ENCODE data around the gene LRFN2.

LRFN2 gene

DNA sequence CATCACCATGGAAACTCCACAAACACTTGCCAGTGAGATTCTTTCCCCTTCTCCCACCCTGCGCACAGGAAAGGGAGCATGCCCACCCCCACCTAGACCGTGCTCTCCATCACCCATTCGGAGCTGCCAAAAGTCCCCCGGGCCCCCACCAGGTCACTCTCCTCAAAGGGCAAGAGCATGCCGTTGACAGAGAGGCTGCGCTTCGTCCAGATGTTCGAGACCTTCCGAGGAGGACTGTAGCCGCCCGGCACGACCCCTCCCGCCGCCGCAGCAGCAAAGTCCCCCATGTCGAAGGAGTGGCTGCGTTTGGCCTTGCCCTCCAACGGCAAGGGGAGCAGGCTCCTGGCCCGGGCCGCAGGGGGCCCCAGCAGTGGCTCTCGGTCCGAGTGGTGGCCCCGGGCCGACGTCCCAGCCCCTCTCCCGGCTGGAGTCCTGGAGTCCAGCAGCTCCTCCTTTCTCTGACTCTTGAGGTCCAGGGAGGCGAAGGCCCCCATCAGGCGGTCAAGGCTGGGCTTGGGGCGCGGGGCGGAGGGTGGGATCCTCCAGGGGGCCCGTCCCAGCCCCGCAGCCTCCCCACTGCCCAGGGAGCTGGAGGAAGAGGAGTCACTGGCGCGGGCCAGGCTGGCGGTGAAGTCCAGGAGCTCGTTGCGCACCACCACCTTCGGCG is 195.2 kb downstream of the LRFN2 start:
- peaks cover 4% of the 10 kb centered on the region for H3K27me3 Mint-ChIP-seq (ENCODE audit: low read depth)
- peaks cover 42% of the 10 kb centered on the region for H3K4me1 Mint-ChIP-seq (ENCODE audit: low read depth)
- no peak overlapping the region for H3K4me3 Mint-ChIP-seq
- DNase-seq (ENCODE audit: low spot score): no peak
- no peaks in the 10 kb centered on the region for H3K9me3 Mint-ChIP-seq
- peaks cover 5% of the 10 kb centered on the region for H3K36me3 Mint-ChIP-seq (ENCODE audit: low read depth)
- no peak overlapping the region for H3K27ac Mint-ChIP-seq

GRCh38 chr6:40391086-40391485 is 196.1 kb downstream of the LRFN2 start:
- Mint-ChIP-seq H3K36me3 (ENCODE audit: low read depth) (peaks cover 5% of the 10 kb centered on the region), H3K27me3 (ENCODE audit: low read depth) (peaks cover 4% of the 10 kb centered on the region), H3K27ac (peak overlapping the region; percentile 47), H3K4me3 (peak overlapping the region; percentile 41), H3K4me1 (ENCODE audit: low read depth) (peaks cover 51% of the 10 kb centered on the region), H3K9me3 (no peaks in the 10 kb centered on the region)
- DNase-seq (ENCODE audit: low spot score): no peak

GRCh38 chr6:40390144-40390800 is 196.9 kb downstream of the LRFN2 start:
- H3K4me1 Mint-ChIP-seq (ENCODE audit: low read depth): peaks cover 57% of the 10 kb centered on the region
- peaks cover 5% of the 10 kb centered on the region for H3K36me3 Mint-ChIP-seq (ENCODE audit: low read depth)
- DNase-seq (ENCODE audit: low spot score): no peak
- H3K27me3 Mint-ChIP-seq (ENCODE audit: low read depth): peaks cover 4% of the 10 kb centered on the region
- H3K9me3 Mint-ChIP-seq: no peaks in the 10 kb centered on the region
- H3K27ac Mint-ChIP-seq: peak overlapping the region; percentile 84
- H3K4me3 Mint-ChIP-seq: peak overlapping the region; percentile 62

GRCh38 chr6:40389254-40389653 is 197.9 kb downstream of the LRFN2 start:
- H3K27me3 Mint-ChIP-seq (ENCODE audit: low read depth): peaks cover 4% of the 10 kb centered on the region
- H3K4me3 Mint-ChIP-seq: peak overlapping the region; percentile 62
- peaks cover 64% of the 10 kb centered on the region for H3K4me1 Mint-ChIP-seq (ENCODE audit: low read depth)
- DNase-seq (ENCODE audit: low spot score): no peak
- peaks cover 5% of the 10 kb centered on the region for H3K36me3 Mint-ChIP-seq (ENCODE audit: low read depth)
- peak overlapping the region; percentile 84 for H3K27ac Mint-ChIP-seq
- no peaks in the 10 kb centered on the region for H3K9me3 Mint-ChIP-seq

DNA sequence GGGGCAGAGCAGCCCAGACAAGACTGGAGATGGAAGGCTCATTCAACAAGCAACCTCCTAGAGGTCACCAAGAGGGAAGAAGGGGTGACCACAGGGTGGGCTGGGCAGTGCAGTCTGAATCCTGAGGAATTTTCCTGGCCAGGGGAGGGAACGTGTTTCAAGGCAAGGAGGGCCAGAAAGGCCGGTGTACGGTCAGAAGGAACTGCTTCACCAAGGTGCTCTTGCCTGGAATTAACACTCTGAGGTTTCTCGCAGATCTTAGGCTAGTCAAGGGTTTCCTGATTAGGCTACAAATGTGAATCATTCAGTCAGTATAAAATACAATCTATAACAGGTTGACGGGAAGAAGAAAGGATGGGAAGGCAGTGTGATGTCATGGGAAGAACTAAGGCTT is 199.3 kb downstream of the LRFN2 start:
- Mint-ChIP-seq H3K27ac (peak overlapping the region; percentile 75), H3K9me3 (no peaks in the 10 kb centered on the region), H3K36me3 (ENCODE audit: low read depth) (peaks cover under 1% of the 10 kb centered on the region), H3K4me3 (peak overlapping the region; percentile 22), H3K27me3 (ENCODE audit: low read depth) (no peaks in the 10 kb centered on the region), H3K4me1 (ENCODE audit: low read depth) (peaks cover 59% of the 10 kb centered on the region)
- DNase-seq (ENCODE audit: low spot score): no peak

GRCh38 chr6:40387127-40387870 is 199.9 kb downstream of the LRFN2 start:
- Mint-ChIP-seq H3K27me3 (ENCODE audit: low read depth) (peaks cover 3% of the 10 kb centered on the region), H3K27ac (peak overlapping the region; percentile 75), H3K4me1 (ENCODE audit: low read depth) (peaks cover 59% of the 10 kb centered on the region), H3K4me3 (peak overlapping the region; percentile 22), H3K9me3 (no peaks in the 10 kb centered on the region), H3K36me3 (ENCODE audit: low read depth) (no peaks in the 10 kb centered on the region)
- no peak for DNase-seq (ENCODE audit: low spot score)

- Mint-ChIP-seq H3K4me1 (ENCODE audit: low read depth) (peaks cover 57% of the 10 kb centered on the region), H3K27ac (peak overlapping the region; percentile 9), H3K27me3 (ENCODE audit: low read depth) (peaks cover 5% of the 10 kb centered on the region), H3K9me3 (no peaks in the 10 kb centered on the region), H3K36me3 (ENCODE audit: low read depth) (no peaks in the 10 kb centered on the region), H3K4me3 (peak overlapping the region; percentile 22)
- DNase-seq (ENCODE audit: low spot score): peak; percentile 1
Measured at GRCh38 chr6:40386200-40386599, 201.0 kb downstream of the LRFN2 start.

DNA sequence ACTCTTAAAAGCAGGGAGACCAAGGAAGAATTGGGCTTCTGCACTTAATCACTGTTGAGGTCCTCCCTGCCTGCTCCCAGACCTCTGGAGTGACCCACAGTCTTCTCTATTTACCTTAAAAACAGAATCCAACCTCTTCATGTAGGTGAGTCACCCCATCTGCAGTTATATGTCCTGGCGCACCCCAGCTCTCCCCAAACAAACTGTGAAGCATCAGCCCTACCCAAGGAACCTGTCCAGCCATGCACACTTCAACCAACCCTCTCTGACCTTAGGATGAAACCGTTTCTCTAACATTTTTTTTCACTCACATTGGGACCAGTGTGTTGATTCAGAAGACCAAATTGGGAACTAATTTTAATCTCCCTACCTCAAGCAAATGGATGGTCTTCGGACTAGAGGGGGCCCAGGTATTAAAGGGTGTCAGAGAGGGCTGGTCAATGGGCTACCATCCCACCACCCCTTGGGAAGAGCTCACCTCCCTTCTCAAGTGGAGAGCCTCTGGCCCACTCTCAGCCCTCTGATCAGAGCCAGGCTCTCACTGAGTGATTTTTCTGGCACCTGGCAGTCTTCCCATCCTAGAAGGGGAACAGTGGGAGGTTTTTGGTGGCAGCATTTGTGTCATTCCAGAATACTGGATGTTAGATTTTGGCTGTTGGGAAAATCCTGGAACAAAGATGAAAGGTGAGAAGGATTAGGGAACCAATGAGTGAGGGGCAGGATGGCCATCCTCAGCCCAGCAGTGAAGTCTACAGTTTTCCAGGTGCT is 203.6 kb downstream of the LRFN2 start:
- no peak overlapping the region for H3K4me3 Mint-ChIP-seq

GRCh38 chr6:40380271-40380670 is 206.9 kb downstream of the LRFN2 start:
- H3K4me3 Mint-ChIP-seq: no peak overlapping the region
- no peak overlapping the region for H3K27ac Mint-ChIP-seq
- H3K36me3 Mint-ChIP-seq (ENCODE audit: low read depth): peaks cover 6% of the 10 kb centered on the region
- peaks cover 5% of the 10 kb centered on the region for H3K27me3 Mint-ChIP-seq (ENCODE audit: low read depth)
- DNase-seq (ENCODE audit: low spot score): no peak
- H3K9me3 Mint-ChIP-seq: peaks cover 1% of the 10 kb centered on the region
- H3K4me1 Mint-ChIP-seq (ENCODE audit: low read depth): peaks cover 14% of the 10 kb centered on the region

More for the DNA sequence above, 203.6 kb downstream of the LRFN2 start:
- H3K27me3 Mint-ChIP-seq (ENCODE audit: low read depth): peaks cover 5% of the 10 kb centered on the region
- DNase-seq (ENCODE audit: low spot score): no peak
- H3K9me3 Mint-ChIP-seq: no peaks in the 10 kb centered on the region
- H3K27ac Mint-ChIP-seq: no peak overlapping the region
- H3K4me1 Mint-ChIP-seq (ENCODE audit: low read depth): peaks cover 40% of the 10 kb centered on the region
- H3K36me3 Mint-ChIP-seq (ENCODE audit: low read depth): peaks cover 4% of the 10 kb centered on the region

DNA sequence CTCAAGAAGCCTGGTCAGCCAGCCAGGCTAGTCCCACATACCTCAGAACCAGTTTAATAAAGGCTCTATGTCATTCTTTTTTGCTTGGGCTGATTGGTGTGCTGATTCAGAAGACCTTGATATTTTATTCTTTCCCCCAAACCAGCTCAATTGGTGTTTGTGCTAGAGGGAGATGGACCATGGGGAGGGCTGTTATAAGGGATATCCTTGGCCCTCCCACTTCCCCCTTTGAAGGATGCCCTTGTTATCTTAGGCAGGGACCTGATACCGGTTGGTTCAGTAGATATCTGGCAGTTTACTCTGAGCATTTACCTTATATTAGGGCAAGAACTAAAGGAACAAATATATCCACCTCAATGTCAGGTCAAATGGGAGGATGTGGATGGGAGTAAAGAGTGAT is 207.4 kb downstream of the LRFN2 start:
- Mint-ChIP-seq H3K27me3 (ENCODE audit: low read depth) (peaks cover 5% of the 10 kb centered on the region), H3K4me3 (no peak overlapping the region), H3K9me3 (peaks cover 4% of the 10 kb centered on the region), H3K36me3 (ENCODE audit: low read depth) (peaks cover 6% of the 10 kb centered on the region), H3K4me1 (ENCODE audit: low read depth) (peaks cover 10% of the 10 kb centered on the region), H3K27ac (no peak overlapping the region)
- no peak for DNase-seq (ENCODE audit: low spot score)

GRCh38 chr6:40378725-40379074 is 208.5 kb downstream of the LRFN2 start:
- Mint-ChIP-seq H3K9me3 (peaks cover 4% of the 10 kb centered on the region), H3K27me3 (ENCODE audit: low read depth) (peaks cover 5% of the 10 kb centered on the region), H3K27ac (no peak overlapping the region), H3K36me3 (ENCODE audit: low read depth) (peaks cover 6% of the 10 kb centered on the region), H3K4me1 (ENCODE audit: low read depth) (peaks cover 8% of the 10 kb centered on the region), H3K4me3 (no peak overlapping the region)
- DNase-seq (ENCODE audit: low spot score): no peak

DNA sequence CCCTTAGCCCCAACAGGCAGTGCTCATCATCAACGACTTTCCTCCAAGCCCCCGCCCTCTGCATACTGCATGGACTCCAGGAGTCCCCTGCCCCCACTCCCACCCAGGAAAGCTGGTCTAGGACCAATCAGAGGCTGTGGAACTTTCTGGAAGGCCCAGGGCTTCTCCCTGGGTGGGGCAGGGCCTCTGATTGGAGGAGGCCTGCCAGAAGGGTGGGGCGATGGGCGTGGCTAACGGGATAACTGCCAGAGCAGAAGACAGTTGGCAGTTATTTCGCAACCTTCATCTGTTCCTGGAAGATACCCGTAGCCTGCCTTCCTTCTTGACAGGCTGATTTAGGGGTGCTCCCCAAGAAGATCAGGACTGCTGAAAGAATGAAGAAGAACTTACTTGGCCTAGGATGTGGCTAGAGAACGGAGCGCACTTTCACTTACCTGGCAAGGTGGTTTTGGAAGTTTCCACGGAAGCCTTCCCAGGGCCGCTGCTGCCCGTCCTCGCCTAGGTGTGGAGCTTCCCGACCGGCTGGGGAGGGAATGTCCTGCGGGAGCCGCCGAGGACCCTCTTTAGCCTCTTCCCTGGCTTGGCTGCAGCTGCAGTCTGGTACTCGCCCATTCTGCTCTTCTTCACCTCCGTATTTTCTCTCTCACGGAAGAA is 209.0 kb downstream of the LRFN2 start:
- no peak overlapping the region for H3K27ac Mint-ChIP-seq
- no peak for DNase-seq (ENCODE audit: low spot score)
- H3K27me3 Mint-ChIP-seq (ENCODE audit: low read depth): peaks cover 5% of the 10 kb centered on the region
- peaks cover 4% of the 10 kb centered on the region for H3K9me3 Mint-ChIP-seq
- no peak overlapping the region for H3K4me3 Mint-ChIP-seq
- peaks cover 8% of the 10 kb centered on the region for H3K4me1 Mint-ChIP-seq (ENCODE audit: low read depth)
- H3K36me3 Mint-ChIP-seq (ENCODE audit: low read depth): peaks cover 6% of the 10 kb centered on the region

DNA sequence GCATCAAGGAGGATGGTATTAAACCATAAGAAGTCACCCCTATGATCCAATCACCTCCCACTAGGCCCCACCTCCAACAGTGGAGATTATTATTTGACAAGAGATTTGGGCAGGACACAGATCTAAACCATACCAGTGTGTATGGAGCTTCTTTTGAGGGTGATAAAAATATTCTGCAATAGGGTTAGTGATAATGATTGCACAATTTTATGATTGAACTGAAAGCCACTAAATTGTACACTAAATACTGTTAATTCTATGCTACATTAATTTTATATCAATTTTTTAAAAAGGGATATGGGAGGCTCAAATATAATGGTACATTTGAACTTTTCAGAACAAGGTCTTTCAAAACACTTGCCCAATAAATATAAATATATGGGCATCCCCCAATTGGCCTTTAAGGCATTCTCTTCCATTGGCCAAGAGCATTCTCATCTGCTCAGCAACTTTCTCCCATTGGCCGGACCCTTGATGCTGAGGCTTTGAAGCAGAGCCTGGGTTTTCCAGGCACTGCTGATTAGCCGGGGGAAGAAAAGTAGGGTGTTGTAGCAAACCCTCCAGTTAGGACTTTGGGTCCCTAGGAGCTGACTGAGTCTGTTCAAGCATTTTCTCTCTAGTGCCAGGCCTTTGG is 209.9 kb downstream of the LRFN2 start:
- H3K9me3 Mint-ChIP-seq: peaks cover 4% of the 10 kb centered on the region
- no peak for DNase-seq (ENCODE audit: low spot score)
- H3K4me3 Mint-ChIP-seq: no peak overlapping the region
- peaks cover 6% of the 10 kb centered on the region for H3K36me3 Mint-ChIP-seq (ENCODE audit: low read depth)
- peak overlapping the region; percentile 28 for H3K27ac Mint-ChIP-seq
- H3K4me1 Mint-ChIP-seq (ENCODE audit: low read depth): peaks cover 12% of the 10 kb centered on the region
- peaks cover 2% of the 10 kb centered on the region for H3K27me3 Mint-ChIP-seq (ENCODE audit: low read depth)

All from T-helper 2 cell treated with Interferon-gamma antibody and Interleukin-4, amounts not matched to agents 5 μg/mL and 100 μg/mL, for 36 hours (primary cell).